Activated CD4-positive, alpha-beta T cell treated with anti-CD3 and anti-CD28 coated beads, Interleukin-2, amount 10 ng/mL, durations not matched to agents 7 days and 5 days (primary cell): ENCODE measurements around the gene KIF25. TPM values are rescaled to one million over a fixed set of nuclear protein-coding genes. Genes with fewer than 3 reads are reported as not detected.

Source experiments
- CTCF ChIA-PET: fragments of 350-600 bp; sonication (Branson Sonifier 250); formaldehyde crosslinking; loops from one replicate; lab custom pipeline; 2021; ENCODE audit warnings: antibody characterized with exemption; lab: Charles Lee
- POLR2A ChIA-PET: fragments of 350-600 bp; sonication (Branson Sonifier 250); formaldehyde crosslinking; loops from one replicate; lab custom pipeline; 2021; ENCODE audit warnings: antibody characterized with exemption; lab: Charles Lee
- DNase-seq: peaks from one replicate; pipeline ENCODE4 v3.0.0-alpha.2; 2020
- H3K27ac Mint-ChIP-seq: one replicate; pipeline ENCODE4 v1.8.0; 2021; ENCODE audit warnings: mild to moderate bottlenecking, moderate library complexity, mixed read lengths
- H3K27me3 Mint-ChIP-seq: one replicate; pipeline ENCODE4 v1.8.0; 2021; ENCODE audit warnings: mixed read lengths
- H3K36me3 Mint-ChIP-seq: one replicate; pipeline ENCODE4 v1.8.0; 2021; ENCODE audit warnings: low read depth, mixed read lengths
- H3K4me1 Mint-ChIP-seq: one replicate; pipeline ENCODE4 v1.8.0; 2021; ENCODE audit warnings: mixed read lengths
- H3K4me3 Mint-ChIP-seq: one replicate; pipeline ENCODE4 v1.8.0; 2021; ENCODE audit warnings: mild to moderate bottlenecking, moderate library complexity, mixed read lengths
- H3K9me3 Mint-ChIP-seq: one replicate; pipeline ENCODE4 v1.8.0; 2021; ENCODE audit warnings: mixed read lengths
- total RNA-seq, 2 experiments: library from RNA; stranded (reverse); gene quantifications; one replicate each; pipeline ENCODE4 v1.2.3, GENCODE V29; 2021

The KIF25 gene
- total RNA-seq, 2 experiments from 2014 or later: not detected

DNA sequence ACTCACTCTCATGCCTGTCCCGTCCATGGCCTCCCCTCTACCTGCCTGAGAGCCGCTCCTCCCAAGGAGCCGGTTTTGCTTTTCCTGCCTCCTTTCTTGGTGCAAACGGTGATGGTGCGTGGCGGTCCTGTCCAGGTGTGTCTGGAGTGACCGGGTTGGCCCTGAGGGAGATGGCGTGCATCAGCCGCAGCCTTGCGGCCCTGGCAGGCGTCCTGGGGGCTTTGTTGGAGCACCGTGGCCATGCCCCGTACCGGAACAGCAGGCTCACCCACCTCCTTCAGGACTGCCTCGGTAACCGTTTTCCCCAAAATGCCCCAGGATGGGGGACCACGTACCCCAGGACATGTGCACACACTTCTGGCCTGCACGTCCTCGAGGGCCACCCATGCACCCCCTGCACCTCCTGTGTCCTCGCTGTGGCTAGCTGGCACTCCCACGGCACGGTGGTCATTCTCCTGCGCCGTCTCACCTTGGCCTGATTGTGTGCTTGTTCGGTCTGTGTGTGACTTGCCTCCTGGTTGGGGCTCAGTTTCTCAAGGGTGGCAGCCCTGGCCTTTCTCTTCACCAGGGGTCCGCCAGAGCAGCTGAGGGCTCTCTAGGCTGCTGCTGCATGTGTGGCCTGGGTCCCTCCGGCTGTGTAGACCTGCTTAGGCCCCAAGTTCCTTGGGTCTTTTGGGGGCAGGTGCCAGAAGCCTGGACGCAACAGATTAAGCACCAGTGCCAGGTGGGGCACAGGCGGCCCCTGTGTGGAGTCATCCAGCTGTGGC lies 45.1 kb downstream of the KIF25 start:
- POLR2A ChIA-PET: no interaction called here
- peaks cover 15% of the 10 kb centered on the region for H3K9me3 Mint-ChIP-seq
- no peak overlapping the region for H3K4me3 Mint-ChIP-seq
- no peaks in the 10 kb centered on the region for H3K4me1 Mint-ChIP-seq
- no peaks in the 10 kb centered on the region for H3K36me3 Mint-ChIP-seq
- H3K27me3 Mint-ChIP-seq: no peaks in the 10 kb centered on the region
- DNase-seq: no peak
- no peak overlapping the region for H3K27ac Mint-ChIP-seq
- CTCF ChIA-PET: no interaction called here

DNA sequence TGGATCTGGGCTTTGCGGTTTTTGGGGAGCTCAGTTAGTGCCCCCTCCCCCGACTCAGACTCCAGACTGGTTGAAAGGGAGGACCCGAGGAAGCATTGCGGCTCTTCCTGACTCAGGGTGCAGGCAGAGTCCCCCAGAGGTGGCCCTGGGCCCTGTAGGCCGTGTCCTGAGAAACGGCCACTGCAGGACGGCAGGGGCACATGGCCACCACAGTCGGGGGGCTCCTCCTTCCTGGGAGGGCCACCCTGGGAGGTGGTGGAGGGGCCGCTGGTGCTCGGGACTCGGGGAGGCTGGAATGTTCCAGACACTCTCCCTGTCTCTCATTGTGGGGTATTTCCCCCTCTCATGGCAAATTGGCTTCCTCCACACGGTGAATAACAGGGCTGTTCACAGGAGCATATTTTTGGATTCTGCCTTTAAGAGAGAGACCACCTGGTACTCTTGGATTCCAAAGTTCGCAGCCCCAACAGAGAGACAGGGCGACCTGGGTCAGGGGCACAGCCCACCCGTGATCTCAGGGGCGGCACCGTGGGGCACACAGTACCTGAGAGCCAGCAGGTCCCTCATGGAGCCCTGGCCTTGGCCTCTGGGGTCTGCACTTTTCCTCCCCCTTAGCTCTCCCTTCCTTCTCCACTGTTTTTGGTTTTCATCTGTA lies 45.8 kb downstream of the KIF25 start:
- Mint-ChIP-seq H3K27ac (no peak overlapping the region), H3K27me3 (no peaks in the 10 kb centered on the region), H3K9me3 (peaks cover 13% of the 10 kb centered on the region), H3K4me1 (no peaks in the 10 kb centered on the region), H3K4me3 (no peak overlapping the region), H3K36me3 (no peaks in the 10 kb centered on the region)
- ChIA-PET POLR2A (no interaction called here), CTCF (no interaction called here)
- DNase-seq: no peak

DNA sequence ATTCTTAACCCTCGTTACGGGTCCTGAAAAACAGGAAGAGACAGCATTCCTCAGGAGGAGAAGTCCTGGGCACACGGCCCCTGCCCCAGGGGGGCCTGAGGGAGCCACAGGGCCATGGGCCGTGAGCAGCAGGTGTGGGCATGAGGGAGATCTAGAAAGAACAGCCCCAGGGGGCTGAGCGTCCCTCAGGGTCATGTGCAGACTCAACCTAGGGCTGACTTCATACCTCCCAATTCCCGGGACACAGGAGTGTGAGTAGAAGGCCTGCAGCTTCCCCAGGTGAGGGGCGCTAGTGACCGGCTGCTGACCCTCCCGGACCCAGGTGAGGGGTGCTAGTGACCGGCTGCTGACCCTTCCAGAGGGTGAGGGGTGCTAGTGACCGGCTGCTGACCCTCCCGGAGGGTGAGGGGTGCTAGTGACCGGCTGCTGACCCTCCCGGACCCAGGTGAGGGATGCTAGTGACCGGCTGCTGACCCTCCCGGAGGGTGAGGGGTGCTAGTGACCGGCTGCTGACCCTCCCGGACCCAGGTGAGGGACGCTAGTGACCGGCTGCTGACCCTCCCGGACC lies 46.5 kb downstream of the KIF25 start:
- no peaks in the 10 kb centered on the region for H3K36me3 Mint-ChIP-seq
- DNase-seq: no peak
- peaks cover 7% of the 10 kb centered on the region for H3K9me3 Mint-ChIP-seq
- no peak overlapping the region for H3K27ac Mint-ChIP-seq
- ChIA-PET POLR2A (no interaction called here), CTCF (no interaction called here)
- no peak overlapping the region for H3K4me3 Mint-ChIP-seq
- H3K27me3 Mint-ChIP-seq: no peaks in the 10 kb centered on the region
- H3K4me1 Mint-ChIP-seq: no peaks in the 10 kb centered on the region

DNA sequence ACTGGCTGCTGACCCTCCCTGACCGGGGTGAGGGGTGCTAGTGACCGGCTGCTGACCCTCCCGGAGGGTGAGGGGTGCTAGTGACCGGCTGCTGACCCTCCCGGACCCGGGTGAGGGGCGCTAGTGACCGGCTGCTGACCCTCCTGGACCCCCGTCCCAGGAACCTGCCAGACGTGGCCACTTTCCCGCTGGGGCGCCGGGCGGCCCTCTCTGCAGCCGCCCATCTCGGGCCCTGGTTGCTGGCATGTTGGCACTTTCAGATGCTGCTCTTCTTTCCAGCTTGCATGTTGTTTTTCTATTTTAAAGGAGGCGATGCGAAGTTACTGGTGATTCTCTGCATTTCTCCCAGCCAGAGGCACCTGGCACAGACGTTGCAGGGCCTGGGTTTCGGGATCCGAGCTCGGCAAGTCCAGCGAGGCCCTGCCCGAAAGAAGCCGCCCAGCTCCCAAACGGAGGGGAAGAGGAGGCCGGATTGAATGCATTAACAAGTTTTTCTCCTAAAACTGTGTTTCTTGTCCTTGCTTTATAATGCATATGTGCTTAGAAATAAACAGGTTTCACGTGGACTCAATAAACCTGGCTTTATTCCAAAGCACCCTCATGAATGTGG lies 47.2 kb downstream of the KIF25 start:
- H3K27me3 Mint-ChIP-seq: no peaks in the 10 kb centered on the region
- H3K36me3 Mint-ChIP-seq: no peaks in the 10 kb centered on the region
- DNase-seq: no peak
- CTCF ChIA-PET: no interaction called here
- POLR2A ChIA-PET: no interaction called here
- H3K4me1 Mint-ChIP-seq: no peaks in the 10 kb centered on the region
- H3K4me3 Mint-ChIP-seq: no peak overlapping the region
- H3K27ac Mint-ChIP-seq: no peak overlapping the region
- peaks cover 3% of the 10 kb centered on the region for H3K9me3 Mint-ChIP-seq

DNA sequence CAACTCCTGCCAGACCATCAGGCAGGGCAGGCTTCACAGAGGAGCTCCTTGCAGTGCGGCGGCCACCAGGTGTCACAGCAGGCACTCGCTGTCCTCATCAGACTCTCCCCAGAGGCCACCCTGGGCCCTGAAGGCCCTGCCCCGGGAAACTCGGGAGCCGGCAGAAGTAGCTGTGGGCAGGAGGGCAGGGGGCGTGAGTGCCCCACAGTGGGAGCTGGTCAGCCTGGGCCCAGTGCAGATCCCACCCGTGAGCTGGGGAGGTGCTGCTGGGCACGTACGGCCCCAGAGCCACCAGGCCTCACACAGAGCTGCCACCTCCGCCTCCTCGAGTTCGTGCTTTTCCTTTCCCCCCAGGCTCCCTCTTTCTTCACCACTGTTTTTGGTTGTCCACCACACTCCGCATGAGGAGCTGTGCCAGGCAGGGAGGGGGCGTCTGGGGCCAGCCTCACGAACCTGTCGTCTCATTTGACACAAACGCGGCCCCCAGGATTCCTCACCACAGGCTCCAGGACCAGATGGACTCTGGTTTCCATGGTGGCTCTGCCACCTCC lies 47.7 kb downstream of the KIF25 start:
- no peaks in the 10 kb centered on the region for H3K27me3 Mint-ChIP-seq

DNA sequence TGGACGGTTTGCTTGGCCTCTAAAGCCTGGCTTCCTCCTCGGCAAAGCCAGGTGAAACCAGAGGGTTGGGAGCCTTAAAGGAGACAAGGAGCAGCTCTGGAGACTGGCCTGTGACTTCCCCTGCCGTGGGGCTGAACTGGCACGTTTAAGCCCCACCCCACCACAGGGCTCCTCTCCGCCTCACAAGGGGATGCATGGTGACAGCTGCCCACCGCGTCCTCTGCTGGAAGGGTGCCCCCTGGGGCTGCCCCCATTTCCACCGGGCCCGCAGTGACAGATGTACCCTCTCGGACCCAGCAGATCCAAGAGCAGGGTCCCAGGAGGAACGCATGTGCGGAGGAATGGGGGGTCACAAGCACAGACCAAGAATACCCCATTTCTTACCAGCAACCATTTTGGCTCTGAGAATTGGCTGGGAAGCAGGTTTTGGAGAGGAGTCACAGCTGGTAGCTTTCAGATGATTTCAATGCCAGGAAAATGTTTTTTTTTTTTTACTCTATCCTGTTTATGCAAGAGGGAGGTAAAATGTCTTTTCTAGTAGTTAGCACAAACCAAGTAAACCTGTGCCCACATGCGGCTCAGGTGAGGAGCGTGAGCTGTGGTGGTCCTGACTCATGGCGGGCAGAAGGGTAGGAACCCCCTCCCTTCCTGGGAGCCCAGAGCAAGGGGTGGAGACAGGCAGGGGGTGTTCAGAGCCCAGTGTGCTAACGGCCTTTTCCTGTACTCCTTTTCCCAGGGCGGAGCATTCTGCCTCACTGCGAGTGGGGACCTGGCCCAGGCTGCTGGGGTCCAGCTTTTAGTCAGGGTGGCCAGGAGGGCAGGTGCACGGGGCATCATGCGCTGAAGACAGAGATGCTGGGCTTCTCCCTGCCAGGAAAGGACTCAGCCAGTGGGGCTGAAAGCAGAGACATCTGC lies 48.5 kb downstream of the KIF25 start:
- POLR2A ChIA-PET: no interaction called here
- Mint-ChIP-seq H3K36me3 (no peaks in the 10 kb centered on the region), H3K27me3 (no peaks in the 10 kb centered on the region), H3K9me3 (no peaks in the 10 kb centered on the region), H3K4me3 (no peak overlapping the region), H3K27ac (no peak overlapping the region), H3K4me1 (no peaks in the 10 kb centered on the region)
- DNase-seq: no peak
- CTCF ChIA-PET: no interaction called here

More for the DNA sequence above, 47.7 kb downstream of the KIF25 start:
- Mint-ChIP-seq H3K4me1 (no peaks in the 10 kb centered on the region), H3K27ac (no peak overlapping the region), H3K9me3 (peaks cover 2% of the 10 kb centered on the region), H3K4me3 (no peak overlapping the region), H3K36me3 (no peaks in the 10 kb centered on the region)
- ChIA-PET CTCF (no interaction called here), POLR2A (no interaction called here)
- DNase-seq: no peak

DNA sequence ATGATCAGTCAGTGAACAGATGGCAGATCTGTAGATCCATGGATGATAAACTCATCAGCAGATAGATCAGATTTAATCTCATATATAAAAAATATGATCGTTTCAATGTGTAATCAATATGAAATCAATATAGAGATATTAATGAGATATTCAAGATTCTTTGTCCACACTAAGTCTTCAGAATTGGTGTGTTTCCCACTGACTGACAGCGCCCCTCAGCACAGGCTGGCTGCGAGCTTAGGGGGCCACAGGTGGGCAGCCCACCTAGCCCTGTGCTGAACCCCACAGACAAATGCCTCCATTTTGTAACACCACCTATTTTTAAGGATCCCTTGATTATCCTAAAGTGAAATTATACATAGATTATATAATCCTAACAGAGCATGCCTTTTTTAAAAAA lies 49.2 kb downstream of the KIF25 start:
- POLR2A ChIA-PET: no interaction called here
- no peaks in the 10 kb centered on the region for H3K36me3 Mint-ChIP-seq
- no peak overlapping the region for H3K4me3 Mint-ChIP-seq
- CTCF ChIA-PET: no interaction called here
- H3K27me3 Mint-ChIP-seq: no peaks in the 10 kb centered on the region
- H3K9me3 Mint-ChIP-seq: no peaks in the 10 kb centered on the region
- no peak for DNase-seq
- no peaks in the 10 kb centered on the region for H3K4me1 Mint-ChIP-seq
- H3K27ac Mint-ChIP-seq: no peak overlapping the region

DNA sequence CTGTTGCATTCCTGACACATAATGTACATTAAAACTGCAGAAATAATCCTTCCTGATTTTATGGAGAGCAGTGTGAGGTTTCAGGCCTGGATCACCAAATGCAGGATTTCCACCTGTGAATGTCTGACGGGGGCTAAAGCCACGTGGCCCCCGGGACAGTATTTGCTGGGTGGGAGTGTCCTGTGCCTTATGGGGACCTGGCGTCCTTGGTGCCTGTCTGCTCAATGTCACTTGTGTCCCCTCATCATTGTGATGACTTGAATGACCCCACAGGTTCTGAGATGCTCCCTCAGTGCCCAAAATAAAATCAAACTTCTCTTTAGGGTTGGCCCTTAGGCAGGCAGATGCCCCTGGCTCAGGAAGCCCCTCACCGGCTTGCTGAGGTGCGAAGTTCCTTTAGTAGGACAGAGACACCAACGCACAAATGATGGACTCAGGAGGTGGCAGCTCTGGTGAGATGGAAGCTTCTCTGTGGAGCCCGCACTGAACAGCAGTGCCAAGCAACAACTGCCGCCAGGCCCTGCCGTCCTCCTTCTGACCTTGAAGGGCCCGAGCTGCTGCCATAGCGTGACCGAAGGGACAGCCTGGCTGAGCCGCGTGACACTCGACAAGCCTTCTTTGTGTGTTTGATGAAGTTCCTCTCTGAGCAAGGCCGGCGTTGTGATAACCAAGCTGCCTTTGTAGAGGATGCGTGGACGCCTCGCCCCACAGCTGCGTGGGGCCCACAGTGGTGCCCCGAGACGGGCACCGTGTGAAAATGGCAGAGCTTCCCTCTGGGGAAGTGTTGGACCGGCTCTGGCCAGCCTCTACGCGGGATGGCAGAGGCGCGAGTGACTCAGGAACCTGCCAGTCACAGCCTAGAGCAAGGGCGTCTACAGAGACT lies 50.6 kb downstream of the KIF25 start:
- Mint-ChIP-seq H3K4me3 (no peak overlapping the region), H3K36me3 (no peaks in the 10 kb centered on the region), H3K27ac (no peak overlapping the region), H3K4me1 (no peaks in the 10 kb centered on the region), H3K9me3 (no peaks in the 10 kb centered on the region), H3K27me3 (no peaks in the 10 kb centered on the region)
- ChIA-PET CTCF (no interaction called here), POLR2A (no interaction called here)
- no peak for DNase-seq

DNA sequence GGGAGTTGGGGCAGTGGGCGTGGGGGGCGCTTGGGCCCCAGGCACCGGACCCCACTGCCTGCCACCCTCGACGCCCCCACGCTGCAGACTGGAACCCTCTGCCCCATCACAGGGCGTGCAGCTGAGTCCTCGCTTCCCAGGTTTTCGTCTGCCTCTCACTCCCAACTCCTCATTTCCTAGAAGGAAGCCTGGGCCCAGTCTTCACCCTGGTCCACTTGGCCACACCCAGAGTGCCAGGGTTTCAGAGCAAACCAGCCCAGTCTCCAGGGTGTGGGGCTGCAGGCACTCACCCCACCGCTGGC lies 51.2 kb downstream of the KIF25 start:
- no peak for DNase-seq
- H3K27ac Mint-ChIP-seq: no peak overlapping the region
- no peak overlapping the region for H3K4me3 Mint-ChIP-seq
- H3K9me3 Mint-ChIP-seq: no peaks in the 10 kb centered on the region
- ChIA-PET CTCF (no interaction called here), POLR2A (no interaction called here)
- no peaks in the 10 kb centered on the region for H3K36me3 Mint-ChIP-seq
- H3K4me1 Mint-ChIP-seq: no peaks in the 10 kb centered on the region
- no peaks in the 10 kb centered on the region for H3K27me3 Mint-ChIP-seq

DNA sequence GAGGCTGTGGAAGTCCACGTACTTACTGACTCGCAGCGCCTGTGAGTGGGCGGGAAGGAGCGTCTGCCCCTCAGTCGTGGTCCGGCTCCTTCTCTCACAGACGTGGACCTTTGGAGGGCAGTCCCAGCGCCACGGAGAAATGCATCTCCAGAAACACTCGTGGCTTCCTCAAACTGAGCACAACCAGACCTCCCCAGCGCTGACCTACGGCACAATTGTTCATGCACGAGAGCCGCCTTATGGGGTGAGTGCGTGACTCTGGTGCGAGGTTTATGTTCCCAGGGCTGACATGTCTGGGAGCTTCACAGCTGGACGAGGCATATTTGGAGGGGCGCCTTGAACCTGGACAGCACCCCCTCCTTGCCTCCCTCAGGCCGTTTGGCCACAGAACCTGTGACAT lies 51.8 kb downstream of the KIF25 start:
- Mint-ChIP-seq H3K27ac (no peak overlapping the region), H3K4me3 (no peak overlapping the region), H3K27me3 (no peaks in the 10 kb centered on the region), H3K36me3 (no peaks in the 10 kb centered on the region), H3K4me1 (no peaks in the 10 kb centered on the region), H3K9me3 (no peaks in the 10 kb centered on the region)
- ChIA-PET CTCF (no interaction called here), POLR2A (no interaction called here)
- no peak for DNase-seq

DNA sequence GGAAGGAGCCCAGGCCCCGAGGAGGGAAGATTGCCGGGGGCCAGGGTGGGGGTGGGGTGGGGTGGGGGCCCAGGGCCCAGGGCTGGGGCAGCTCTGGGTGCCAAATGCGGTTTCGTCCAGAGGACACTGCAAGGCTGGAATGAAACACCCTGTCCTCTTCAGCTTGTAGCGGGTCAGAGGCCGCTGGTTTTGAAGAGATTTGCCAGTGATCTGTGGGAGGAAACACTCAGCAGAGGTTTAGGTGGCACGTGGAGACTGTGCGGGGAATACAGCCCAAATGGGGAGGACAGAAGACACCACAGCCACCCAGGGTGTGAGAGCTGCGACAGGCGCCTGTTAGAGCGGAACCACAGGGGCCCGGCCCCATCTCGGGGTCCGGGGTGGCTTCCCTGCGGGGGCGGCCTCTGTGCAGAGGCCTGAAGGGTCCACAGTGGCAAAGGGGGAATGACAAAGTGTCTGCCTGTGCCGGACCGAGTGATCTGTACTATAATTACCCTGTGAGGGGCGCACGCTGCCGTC lies 52.3 kb downstream of the KIF25 start:
- CTCF ChIA-PET: no interaction called here

More for the DNA sequence above, 52.3 kb downstream of the KIF25 start:
- DNase-seq: no peak
- POLR2A ChIA-PET: no interaction called here
- Mint-ChIP-seq H3K27ac (no peak overlapping the region), H3K9me3 (no peaks in the 10 kb centered on the region), H3K4me3 (no peak overlapping the region), H3K27me3 (no peaks in the 10 kb centered on the region), H3K4me1 (no peaks in the 10 kb centered on the region), H3K36me3 (no peaks in the 10 kb centered on the region)
